H9 (cell line): ENCODE measurements around the gene PIEZO2. TPM values are rescaled to one million over a fixed set of nuclear protein-coding genes. Genes with fewer than 3 reads are reported as not detected.

Source experiments
- DNase-seq: peaks from one replicate; pipeline ENCODE4 v3.0.0-alpha.2; 2017
- H2AFZ ChIP-seq: one replicate; pipeline ENCODE4 v1.6.1; 2013; ENCODE audit warnings: mild to moderate bottlenecking, low read length, control low read depth, moderate library complexity
- H2AK5ac ChIP-seq: 2 replicates; pipeline ENCODE4 v1.6.1; 2013; ENCODE audit warnings: low read length, control low read depth, mixed read lengths; ENCODE audit not compliant: insufficient read length
- H2BK120ac ChIP-seq: one replicate; pipeline ENCODE4 v1.6.1; 2013; ENCODE audit warnings: low read depth, mild to moderate bottlenecking, low read length, control low read depth, inconsistent platforms; ENCODE audit not compliant: poor library complexity, severe bottlenecking
- H2BK12ac ChIP-seq: 2 replicates; pipeline ENCODE4 v1.6.1; 2013; ENCODE audit warnings: low read length, control low read depth, mixed read lengths, low read depth; ENCODE audit not compliant: insufficient read length
- H2BK15ac ChIP-seq: 2 replicates; pipeline ENCODE4 v1.6.1; 2013; ENCODE audit warnings: low read depth, low read length, control low read depth
- H2BK20ac ChIP-seq: one replicate; pipeline ENCODE4 v1.6.1; 2013; ENCODE audit warnings: low read depth, mild to moderate bottlenecking, low read length, control low read depth, inconsistent platforms; ENCODE audit not compliant: poor library complexity, severe bottlenecking
- H2BK5ac ChIP-seq: 2 replicates; pipeline ENCODE4 v1.6.1; 2013; ENCODE audit warnings: low read length, control low read depth, mixed read lengths; ENCODE audit not compliant: insufficient read length
- H3K14ac ChIP-seq: 2 replicates; pipeline ENCODE4 v1.6.1; 2013; ENCODE audit warnings: low read length, control low read depth; ENCODE audit not compliant: insufficient read depth
- H3K18ac ChIP-seq: 2 replicates; pipeline ENCODE4 v1.6.1; 2013; ENCODE audit warnings: low read depth, mild to moderate bottlenecking, mixed read lengths, low read length, control low read depth; ENCODE audit not compliant: insufficient read length
- H3K23ac ChIP-seq: 2 replicates; pipeline ENCODE4 v1.6.1; 2013; ENCODE audit warnings: low read length, control low read depth, mixed read lengths, low read depth; ENCODE audit not compliant: insufficient read length
- H3K23me2 ChIP-seq: 2 replicates; pipeline ENCODE4 v1.6.1; 2013; ENCODE audit warnings: low read depth, mild to moderate bottlenecking, mixed read lengths, low read length, control low read depth; ENCODE audit not compliant: insufficient read length, poor library complexity, severe bottlenecking
- H3K27ac ChIP-seq: 2 replicates; pipeline ENCODE4 v1.5.1; 2013; ENCODE audit warnings: low read length, control low read depth, mixed read lengths, low read depth; ENCODE audit not compliant: insufficient read length
- H3K27me3 ChIP-seq: 2 replicates; pipeline ENCODE4 v1.6.1; 2013; ENCODE audit warnings: low read length, control low read depth, inconsistent platforms; ENCODE audit not compliant: insufficient read depth
- H3K4ac ChIP-seq: 2 replicates; pipeline ENCODE4 v1.6.1; 2013; ENCODE audit warnings: low read depth, mild to moderate bottlenecking, control low read depth, inconsistent platforms, low read length, moderate library complexity
- H3K4me1 ChIP-seq: 2 replicates; pipeline ENCODE4 v1.6.1; 2013; ENCODE audit warnings: low read length, control low read depth, inconsistent platforms; ENCODE audit not compliant: insufficient read depth
- H3K4me2 ChIP-seq: 2 replicates; pipeline ENCODE4 v1.6.1; 2013; ENCODE audit warnings: low read length, control low read depth, mixed read lengths; ENCODE audit not compliant: insufficient read length, insufficient read depth
- H3K56ac ChIP-seq: 2 replicates; pipeline ENCODE4 v1.6.1; 2013; ENCODE audit warnings: low read depth, mild to moderate bottlenecking, mixed read lengths, low read length, control low read depth; ENCODE audit not compliant: insufficient read length
- H3K79me1 ChIP-seq: 2 replicates; pipeline ENCODE4 v1.6.1; 2013; ENCODE audit warnings: low read depth, mild to moderate bottlenecking, moderate library complexity, low read length, control low read depth, inconsistent platforms; ENCODE audit not compliant: insufficient read depth, poor library complexity, severe bottlenecking
- H3K79me2 ChIP-seq: 2 replicates; pipeline ENCODE4 v1.6.1; 2013; ENCODE audit warnings: low read length, control low read depth, inconsistent platforms; ENCODE audit not compliant: insufficient read depth
- H3K9ac ChIP-seq: 2 replicates; pipeline ENCODE4 v1.6.1; 2013; ENCODE audit warnings: low read length, control low read depth, mixed read lengths; ENCODE audit not compliant: insufficient read length; ENCODE audit errors: extremely low read depth
- H3K9me3 ChIP-seq: one replicate; pipeline ENCODE4 v1.6.1; 2013; ENCODE audit warnings: low read depth, low read length, inconsistent platforms; ENCODE audit not compliant: control insufficient read depth
- H3T11ph ChIP-seq: one replicate; pipeline ENCODE4 v1.6.1; 2013; ENCODE audit warnings: mild to moderate bottlenecking, low read length, control low read depth, inconsistent platforms
- H4K20me1 ChIP-seq: one replicate; pipeline ENCODE4 v1.6.1; 2013; ENCODE audit not compliant: control insufficient read depth, insufficient read length, insufficient read depth
- H4K5ac ChIP-seq: 2 replicates; pipeline ENCODE4 v1.6.1; 2013; ENCODE audit warnings: low read depth, mild to moderate bottlenecking, mixed read lengths, low read length, control low read depth; ENCODE audit not compliant: insufficient read length
- H4K8ac ChIP-seq: replicated peaks from 2 replicates; pipeline ENCODE4 v1.6.1; 2013; ENCODE audit warnings: low read length, control low read depth, mixed read lengths, low read depth; ENCODE audit not compliant: insufficient read length
- H4K91ac ChIP-seq: 2 replicates; pipeline ENCODE4 v1.6.1; 2013; ENCODE audit warnings: low read depth, mild to moderate bottlenecking, moderate library complexity, mixed read lengths, low read length, control low read depth; ENCODE audit not compliant: insufficient read length
- H3K27ac Mint-ChIP-seq, 3 experiments: 2 replicates in 2 of 3; 3 replicates in 1 of 3; pipeline ENCODE4 v1.8.0; 2020 to 2021; ENCODE audit warnings: mixed read lengths in 3 of 3, mild to moderate bottlenecking in 1 of 3, moderate library complexity in 1 of 3
- H3K27me3 Mint-ChIP-seq: 2 replicates; pipeline ENCODE4 v1.8.0; 2021; ENCODE audit warnings: low read depth, mild to moderate bottlenecking, moderate library complexity, mixed read lengths
- H3K36me3 Mint-ChIP-seq, 3 experiments: 2 replicates in 2 of 3; 3 replicates in 1 of 3; pipeline ENCODE4 v1.8.0; 2020 to 2021; ENCODE audit warnings: low read depth in 3 of 3, mixed read lengths in 3 of 3; ENCODE audit not compliant: insufficient read depth in 1 of 3
- H3K4me1 Mint-ChIP-seq, 2 experiments: 2 replicates each; pipeline ENCODE4 v1.8.0; 2020; ENCODE audit warnings: mixed read lengths in 2 of 2
- H3K4me3 Mint-ChIP-seq, 2 experiments: 2 replicates in 1 of 2; 3 replicates in 1 of 2; pipeline ENCODE4 v1.8.0; 2020 to 2021; ENCODE audit warnings: mild to moderate bottlenecking in 2 of 2, mixed read lengths in 2 of 2, moderate library complexity in 1 of 2
- H3K9me3 Mint-ChIP-seq, 2 experiments: 2 replicates in 1 of 2; 3 replicates in 1 of 2; pipeline ENCODE4 v1.8.0; 2020; ENCODE audit warnings: mild to moderate bottlenecking in 2 of 2, mixed read lengths in 2 of 2, moderate library complexity in 1 of 2
- CTCF ChIP-seq: fragments of 200-600 bp; sonication (generic); conservative IDR thresholded peaks from 3 replicates; pipeline ENCODE4 v1.8.0; 2021; ENCODE audit warnings: antibody characterized with exemption, mild to moderate bottlenecking
- WGBS: extraction: QIAGEN DNeasy Blood & Tissue Kit; methylation state at CpG from one replicate; pipeline ENCODE4 v1.1.7; 2013; ENCODE audit warnings: missing lambda C conversion rate, low lambda C conversion rate, mixed read lengths; ENCODE audit not compliant: insufficient read length; ENCODE audit errors: extremely low coverage; 5-methylcytosine and 5-hydroxymethylcytosine counted together
- total RNA-seq: library from RNA; stranded (reverse); gene quantifications from 2 replicates; pipeline ENCODE4 v1.2.1, GENCODE V29; 2021

The PIEZO2 gene
- total RNA-seq, 1 experiment from 2014 or later = 3.9 TPM

- no peak overlapping the region for H3K4ac ChIP-seq
- no peak overlapping the region for H2AK5ac ChIP-seq
- no peaks in the 10 kb centered on the region for H3K4me1 ChIP-seq
- WGBS = no CpG with 5 or more reads among the region's 3 CpGs
- no peaks in the 10 kb centered on the region for H3K27me3 Mint-ChIP-seq
- no peaks in the 10 kb centered on the region for H3K79me2 ChIP-seq
- H3K18ac ChIP-seq = no peak overlapping the region
- H2BK20ac ChIP-seq = no peak overlapping the region
- no peak overlapping the region for H3K23ac ChIP-seq
- H3K4me1 Mint-ChIP-seq = peaks cover 0 to 2% of the 10 kb centered on the region in 2 experiments; a peak in 1 of 4 replicates
- H3K36me3 Mint-ChIP-seq = no peaks in the 10 kb centered on the region
- no peak overlapping the region for H2BK12ac ChIP-seq
- H3K27ac ChIP-seq = no peak overlapping the region
- H3K4me3 Mint-ChIP-seq = no peak overlapping the region
- no peak overlapping the region for H4K91ac ChIP-seq
- TF ChIP-seq CTCF = no peak
- no peak overlapping the region for H3K4me2 ChIP-seq
- no peak overlapping the region for H3K27ac Mint-ChIP-seq
- no peak overlapping the region for H3T11ph ChIP-seq
- H4K20me1 ChIP-seq = no peaks in the 10 kb centered on the region
- no peak for DNase-seq
- H3K56ac ChIP-seq = no peak overlapping the region
- H4K8ac ChIP-seq = no peak overlapping the region
- no peaks in the 10 kb centered on the region for H3K23me2 ChIP-seq
- H4K5ac ChIP-seq = no peak overlapping the region
- H2AFZ ChIP-seq = no peak overlapping the region
- no peaks in the 10 kb centered on the region for H3K79me1 ChIP-seq
- no peak overlapping the region for H2BK120ac ChIP-seq
- H2BK5ac ChIP-seq = no peak overlapping the region
- no peak overlapping the region for H3K14ac ChIP-seq
- no peak overlapping the region for H3K9ac ChIP-seq
- H3K9me3 Mint-ChIP-seq = no peaks in the 10 kb centered on the region
- no peaks in the 10 kb centered on the region for H3K27me3 ChIP-seq
- H3K9me3 ChIP-seq = no peaks in the 10 kb centered on the region
- no peak overlapping the region for H2BK15ac ChIP-seq
Measured at GRCh38 chr18:10805587-10806118, 343.7 kb downstream of the PIEZO2 start.
